IPS-NIHi7 (cell line): ENCODE measurements around the gene PHYKPL.
"Not testable (repeated sequence)": the region's sequence is repeated elsewhere in the genome, so short reads cannot be mapped to it uniquely, and the experiment has no call there.

Experiments
- DNase-seq: peaks from one replicate; pipeline ENCODE4 v3.0.0; 2012; ENCODE audit warnings: mixed read lengths; ENCODE audit errors: extremely low spot score

PHYKPL gene

GRCh38 chr5:178207917-178208280 is 24.7 kb downstream of the PHYKPL start:
- no peak for DNase-seq

- DNase-seq, result no peak
Observed at GRCh38 chr5:178207183-178207916, 25.3 kb downstream of the PHYKPL start.

- DNase-seq, result no peak
Observed at GRCh38 chr5:178206166-178207101, 26.2 kb downstream of the PHYKPL start.

- DNase-seq, result no peak
Observed at GRCh38 chr5:178205749-178206047, 26.9 kb downstream of the PHYKPL start.

GRCh38 chr5:178204935-178205748 is 27.5 kb downstream of the PHYKPL start:
- peak; percentile 89 for DNase-seq

DNA sequence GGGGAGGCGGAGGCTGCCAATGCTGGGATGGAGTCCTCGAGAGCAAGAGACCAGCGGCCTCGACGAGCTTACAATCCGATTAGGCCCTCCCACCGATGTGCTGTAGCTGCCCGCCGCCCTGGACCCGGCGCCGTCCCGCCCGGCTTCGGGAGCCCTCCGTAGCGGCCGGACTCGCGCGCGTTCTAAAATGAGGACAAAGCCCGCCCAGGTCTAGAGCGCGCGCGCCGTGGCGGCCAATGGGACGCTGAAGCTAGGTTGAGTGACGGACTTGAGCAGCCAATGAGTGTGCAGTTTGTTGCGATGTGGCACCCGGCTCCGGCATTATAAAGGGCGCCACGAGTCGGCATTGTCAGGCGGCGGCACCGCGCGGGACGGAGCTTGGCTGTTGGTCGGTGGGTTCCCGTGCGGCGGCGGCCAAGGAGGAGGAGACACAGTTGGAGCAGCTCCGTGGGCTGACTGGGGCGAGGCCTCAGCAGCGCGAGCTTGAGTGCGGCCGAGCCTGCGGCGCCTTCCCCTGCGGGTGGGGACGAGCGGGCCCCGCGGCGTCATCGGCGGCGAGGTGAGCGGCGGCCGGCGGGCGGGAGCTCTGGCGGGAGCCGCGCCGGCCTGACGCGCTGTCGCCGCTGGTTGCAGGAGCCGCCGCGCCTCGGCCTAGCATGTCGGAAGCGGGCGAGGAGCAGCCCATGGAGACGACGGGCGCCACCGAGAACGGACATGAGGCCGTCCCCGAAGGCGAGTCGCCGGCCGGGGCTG is 28.2 kb downstream of the PHYKPL start, which contains the start of gene HNRNPAB:
Gene HNRNPAB (plus strand): TSS at position 352 of the 753 bp plus-strand sequence. CDS start 305 bp downstream, at position 657.
- DNase-seq, result peak; percentile 99

- peak; percentile 39 for DNase-seq
Observed at GRCh38 chr5:178203670-178204181, 28.9 kb downstream of the PHYKPL start.

DNA sequence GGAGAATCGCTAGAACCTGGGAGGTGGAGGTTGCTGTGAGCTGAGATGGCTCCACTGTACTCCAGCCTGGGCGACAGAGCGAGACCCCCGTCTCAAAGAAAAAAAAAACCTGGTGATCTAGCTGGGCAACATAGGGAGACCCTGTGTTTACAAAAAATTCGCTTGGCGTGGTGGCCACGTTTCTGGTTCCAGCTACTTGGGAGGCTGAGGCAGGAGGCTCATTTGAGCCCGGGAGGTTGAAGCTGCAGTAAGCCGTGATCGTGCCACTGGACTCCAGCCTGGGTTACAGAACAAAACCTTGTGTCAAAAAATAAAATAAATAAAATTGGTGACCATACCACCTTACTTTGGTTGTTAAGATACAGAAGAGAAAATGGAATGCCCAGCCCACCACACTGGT is 30.1 kb downstream of the PHYKPL start:
- DNase-seq, result no peak

- DNase-seq, result no peak
Observed at GRCh38 chr5:178201927-178202235, 30.7 kb downstream of the PHYKPL start.

DNA sequence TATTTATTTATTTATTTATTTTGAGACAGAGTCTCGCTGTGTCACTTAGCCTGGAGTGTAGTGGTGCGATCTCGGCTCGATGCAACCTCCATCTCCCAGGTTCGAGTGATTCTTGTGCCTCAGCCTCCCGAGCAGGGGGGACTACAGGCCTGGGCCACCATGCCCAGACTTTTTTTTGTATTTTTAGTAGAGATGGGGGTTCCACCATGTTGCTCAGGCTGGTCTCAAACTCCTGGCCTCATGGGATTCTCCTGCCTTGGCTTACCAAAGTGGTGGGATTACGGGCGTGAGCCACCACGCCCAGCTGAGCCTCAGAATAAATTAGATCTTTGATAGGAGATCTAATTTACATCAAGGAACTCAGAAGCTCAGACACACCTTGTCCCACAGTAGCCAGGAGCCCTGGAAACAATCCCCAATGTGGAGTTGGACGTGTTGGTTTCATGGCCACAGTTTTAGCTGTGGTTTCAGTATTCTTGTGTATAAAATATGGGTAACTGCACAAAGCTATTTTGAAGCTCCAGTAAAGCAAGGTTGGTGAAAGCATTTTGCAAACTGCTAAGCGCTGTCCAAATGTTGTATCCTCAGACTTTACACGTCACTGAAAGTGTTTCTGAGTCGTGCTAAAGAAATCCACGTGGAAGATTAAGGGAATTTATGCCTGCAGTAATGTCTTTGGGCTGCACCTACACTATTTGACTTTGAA is 31.2 kb downstream of the PHYKPL start:
- no peak for DNase-seq

DNA sequence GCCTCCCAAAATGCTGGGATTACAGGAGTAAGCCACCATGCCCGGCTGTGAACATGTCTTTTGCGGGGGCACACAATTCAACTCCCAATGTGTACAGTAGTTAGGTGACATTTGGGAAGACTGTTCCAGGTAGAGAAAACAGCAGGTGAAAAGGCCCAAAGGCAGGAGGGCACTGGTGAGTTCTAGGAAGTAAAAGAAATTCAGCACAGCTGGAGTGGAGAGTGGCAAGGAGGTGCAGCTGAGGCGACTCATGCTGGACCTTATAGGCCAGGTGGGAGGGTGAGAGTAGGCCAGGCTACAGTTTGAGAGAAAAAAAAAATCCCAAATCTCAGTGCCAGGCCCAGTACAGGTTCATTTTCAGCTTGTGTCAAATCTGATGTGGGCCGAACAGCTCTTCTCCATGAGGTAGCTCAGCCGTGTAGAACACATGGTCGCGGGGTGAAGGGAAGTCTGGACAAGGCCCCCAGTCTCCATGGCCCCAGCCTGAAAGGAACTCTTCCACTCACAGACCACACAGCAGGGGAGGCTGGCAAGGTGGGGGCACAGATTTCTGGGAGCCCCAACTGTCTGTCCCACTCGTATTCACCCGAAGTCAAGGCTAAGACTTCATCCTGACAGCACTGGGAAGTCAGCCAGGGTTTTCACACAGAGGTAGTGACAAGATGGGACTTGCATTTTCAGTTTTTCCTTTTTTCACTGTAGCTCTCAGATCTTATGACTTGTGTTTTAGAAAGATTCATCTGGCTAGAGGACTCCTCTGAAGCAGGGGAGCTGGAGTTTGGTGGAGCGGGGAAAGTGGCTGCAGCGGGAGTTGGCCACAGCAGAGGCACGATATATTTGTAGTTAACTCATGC is 32.8 kb downstream of the PHYKPL start:
- no peak for DNase-seq

DNA sequence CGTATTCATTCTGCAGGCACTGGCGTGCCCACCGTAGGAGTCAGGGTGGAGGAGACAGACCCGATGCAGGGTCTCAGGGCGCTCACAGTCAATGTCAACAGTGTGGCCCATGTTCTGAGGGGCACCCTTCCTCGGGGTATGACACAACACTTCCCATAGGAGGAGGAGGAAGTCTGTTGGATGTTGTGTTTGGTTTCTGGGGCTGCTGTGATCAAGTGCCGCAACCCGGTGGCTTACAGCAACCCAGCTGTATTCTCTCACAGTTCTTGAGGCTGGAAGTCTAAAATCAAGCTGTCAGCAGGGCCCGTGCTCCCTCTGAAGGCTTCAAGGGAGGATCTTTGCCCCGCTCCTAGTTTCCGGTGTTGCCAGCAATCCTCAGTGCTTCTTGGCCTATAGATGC is 33.9 kb downstream of the PHYKPL start:
- DNase-seq, result no peak

GRCh38 chr5:178198151-178198550 is 34.5 kb downstream of the PHYKPL start:
- DNase-seq, result not testable (repeated sequence)

- DNase-seq, result peak; percentile 55
Observed at GRCh38 chr5:178196986-178197385, 35.6 kb downstream of the PHYKPL start.

DNA sequence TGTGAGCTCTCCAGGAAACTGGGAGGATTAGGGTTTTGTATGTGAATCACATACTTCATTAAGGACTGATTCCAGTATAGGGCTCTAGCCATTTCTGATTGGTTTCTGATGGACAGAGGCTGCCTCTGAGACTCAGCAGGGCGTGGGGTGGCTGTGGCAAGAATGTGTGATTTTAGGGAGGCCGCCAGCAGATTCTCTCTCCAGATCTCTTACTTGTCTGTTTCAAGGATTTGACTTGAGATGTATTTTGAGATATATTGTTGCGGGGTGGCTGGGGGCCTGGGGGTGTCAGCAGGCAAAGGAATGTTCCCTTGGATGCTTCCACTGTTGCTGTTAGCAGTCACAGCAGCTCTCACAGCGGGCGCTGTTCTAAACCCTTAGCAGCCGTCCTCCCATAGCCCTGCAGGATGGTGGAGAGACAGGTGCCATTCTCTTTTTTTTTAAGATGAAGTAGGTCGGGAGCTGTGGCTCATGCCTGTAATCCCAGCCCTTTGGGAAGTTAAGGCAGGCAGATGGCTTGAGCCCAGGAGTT is 36.3 kb downstream of the PHYKPL start:
- DNase-seq, result no peak

DNA sequence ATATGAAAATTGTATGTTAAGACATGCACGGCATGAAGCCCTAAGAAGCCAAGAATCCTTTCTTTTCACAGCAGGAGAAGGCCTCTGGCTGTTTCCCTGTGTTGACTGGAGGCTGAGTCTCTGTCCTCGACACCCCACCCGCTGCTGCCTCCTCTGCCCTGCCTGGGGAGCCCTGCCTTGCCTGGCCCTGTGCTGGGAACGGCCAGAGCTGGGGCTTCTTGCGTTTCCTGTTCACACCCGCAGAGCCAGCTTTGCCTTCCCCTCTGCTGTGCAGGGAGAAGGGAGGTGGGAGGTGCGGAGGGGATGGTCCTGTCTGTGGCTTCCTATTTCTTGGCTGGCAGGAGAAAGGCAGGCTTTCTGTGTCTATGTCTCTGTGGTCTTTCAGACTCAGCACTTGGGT is 38.6 kb downstream of the PHYKPL start:
- DNase-seq, result no peak

GRCh38 chr5:178193251-178193809 is 39.3 kb downstream of the PHYKPL start:
- no peak for DNase-seq

- DNase-seq, result no peak
Observed at GRCh38 chr5:178192787-178193186, 39.8 kb downstream of the PHYKPL start.

DNA sequence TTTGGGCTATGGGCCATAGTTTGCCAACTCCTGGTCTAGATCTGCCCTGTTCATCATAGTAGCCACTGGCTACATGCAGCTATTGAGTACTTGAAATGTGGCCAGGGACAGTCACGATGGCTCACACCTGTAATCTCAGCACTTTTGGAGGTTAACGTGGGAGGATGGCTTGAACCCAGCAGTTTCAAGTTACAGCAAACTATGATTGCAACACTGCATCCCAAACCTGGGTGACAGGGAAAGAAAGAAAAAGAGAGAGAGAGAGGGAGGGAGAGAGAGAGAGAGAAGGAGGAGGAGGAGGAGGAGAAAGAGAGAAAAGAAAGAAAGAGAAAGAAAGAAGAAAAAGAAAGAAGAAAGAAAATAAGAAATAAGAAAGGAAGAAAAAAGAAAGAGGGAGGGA is 40.4 kb downstream of the PHYKPL start:
- no peak for DNase-seq
